A549 (cell line): ENCODE results near the gene TDRKH. TPM values are rescaled to one million over a fixed set of nuclear protein-coding genes. Genes with fewer than 3 reads are reported as not detected.

Experiments used
- ATAC-seq, 2 experiments: fragments of 200-7000 bp in 1 of 2; fragments of >200 bp in 1 of 2; cut with Nextera tagmentation in 1 of 2; cut with Tn5 transposase in 1 of 2; 3 replicates each; pipeline versions ENCODE4 v1.8.0 to v1.9.1; 2018 to 2020; ENCODE audit warnings: mild to moderate bottlenecking in 1 of 2, moderate library complexity in 1 of 2
- CTCF ChIA-PET: fragments of 300-600 bp; sonication (Branson Sonifier 250); formaldehyde crosslinking; extraction: SDS; loops from one replicate; lab custom pipeline; 2021; ENCODE audit warnings: antibody characterized with exemption, inconsistent platforms; lab: Yijun Ruan, JAX
- POLR2A ChIA-PET: fragments of 350-600 bp; formaldehyde crosslinking; extraction: SDS; loops from one replicate; lab custom pipeline; 2021; ENCODE audit warnings: antibody characterized with exemption, inconsistent platforms; lab: Yijun Ruan, JAX
- DNase-seq, 2 experiments: peaks; one replicate each; pipeline versions ENCODE4 v3.0.0 to v3.0.0-alpha.2; 2011 to 2016; ENCODE audit warnings: low read depth in 1 of 2, low spot score in 1 of 2
- FAIRE-seq: peaks from 2 replicates; lab custom pipeline; 2011; peaks lifted over from hg19 to GRCh38; lab: Jason Lieb, UNC
- H3K27ac ChIP-seq, 2 experiments: fragments of >200 bp; sonication (Bioruptor Twin); formaldehyde crosslinking; 3 replicates each; pipeline ENCODE4 v1.5.1; 2016 to 2017
- H3K4me1 ChIP-seq: fragments of >200 bp; sonication (Bioruptor Twin); formaldehyde crosslinking; 3 replicates; pipeline ENCODE4 v1.6.1; 2016
- H3K4me2 ChIP-seq: fragments of >200 bp; sonication (Bioruptor Twin); formaldehyde crosslinking; 3 replicates; pipeline ENCODE4 v1.6.1; 2016
- H3K4me3 ChIP-seq: fragments of >200 bp; sonication (Bioruptor Twin); formaldehyde crosslinking; 3 replicates; pipeline ENCODE4 v1.5.1; 2016
- H3K9me3 ChIP-seq: fragments of >200 bp; sonication (Bioruptor Twin); formaldehyde crosslinking; 3 replicates; pipeline ENCODE4 v1.6.1; 2016
- BHLHE40 ChIP-seq: IDR thresholded peaks from 2 replicates; pipeline ENCODE4 v1.6.1; 2012; ENCODE audit warnings: low read depth, low read length, inconsistent platforms
- CBX2 ChIP-seq: fragments of 200-600 bp; sonication (generic); IDR thresholded peaks from 2 replicates; pipeline ENCODE4 v1.6.1; 2016; ENCODE audit warnings: low read depth, mild to moderate bottlenecking, borderline replicate concordance
- EP300 ChIP-seq, 2 experiments: fragments of >200 bp; sonication (Bioruptor Twin); formaldehyde crosslinking; IDR thresholded peaks; 2 replicates in 1 of 2; 3 replicates in 1 of 2; pipeline ENCODE4 v1.6.1; 2016 to 2017
- ESRRA ChIP-seq: fragments of 150-350 bp; IDR thresholded peaks from 2 replicates; pipeline ENCODE4 v1.6.1; 2014; ENCODE audit warnings: mild to moderate bottlenecking, low read length, borderline replicate concordance
- FOSB ChIP-seq: fragments of 250-450 bp; sonication (Bioruptor Pico); IDR thresholded peaks from 2 replicates; pipeline ENCODE4 v1.5.0; 2020; ENCODE audit warnings: mild to moderate bottlenecking, moderate library complexity
- FOXS1 ChIP-seq: fragments of 250-450 bp; sonication (Bioruptor Pico); IDR thresholded peaks from 2 replicates; pipeline ENCODE4 v1.5.0; 2020; ENCODE audit warnings: mild to moderate bottlenecking, moderate library complexity
- HMGXB4 ChIP-seq: fragments of 250-450 bp; sonication (Bioruptor Pico); IDR thresholded peaks from 2 replicates; pipeline ENCODE4 v1.5.0; 2021; ENCODE audit warnings: mild to moderate bottlenecking, moderate library complexity, borderline replicate concordance
- HOXA7 ChIP-seq: fragments of 250-450 bp; sonication (Bioruptor Pico); IDR thresholded peaks from 2 replicates; pipeline ENCODE4 v1.5.0; 2020; ENCODE audit warnings: mild to moderate bottlenecking, moderate library complexity
- HOXB13 ChIP-seq: fragments of 250-450 bp; sonication (Bioruptor Pico); IDR thresholded peaks from 2 replicates; pipeline ENCODE4 v1.5.0; 2020; ENCODE audit warnings: low read depth, mild to moderate bottlenecking, moderate library complexity
- HOXB5 ChIP-seq: fragments of 250-450 bp; sonication (Bioruptor Pico); IDR thresholded peaks from 2 replicates; pipeline ENCODE4 v1.5.0; 2020; ENCODE audit warnings: mild to moderate bottlenecking, moderate library complexity
- KDM1A ChIP-seq: fragments of 200-600 bp; sonication (generic); IDR thresholded peaks from 2 replicates; pipeline ENCODE4 v1.6.1; 2016; ENCODE audit warnings: low read depth, mild to moderate bottlenecking
- KDM5A ChIP-seq: fragments of 200-600 bp; sonication (generic); IDR thresholded peaks from 2 replicates; pipeline ENCODE4 v1.6.1; 2016; ENCODE audit warnings: antibody characterized with exemption, mild to moderate bottlenecking
- MAFK ChIP-seq: fragments of 450-650 bp; IDR thresholded peaks from 2 replicates; pipeline ENCODE4 v1.6.1; 2014; ENCODE audit not compliant: partially characterized antibody
- MYC ChIP-seq: IDR thresholded peaks from 2 replicates; pipeline ENCODE4 v1.6.1; 2012; ENCODE audit warnings: mild to moderate bottlenecking, inconsistent platforms, low read length, improper control_type of control experiment, borderline replicate concordance
- NR3C1 ChIP-seq: fragments of >200 bp; sonication (Bioruptor Twin); formaldehyde crosslinking; IDR thresholded peaks from 3 replicates; pipeline ENCODE4 v1.6.1; 2017
- POLR2A ChIP-seq: IDR thresholded peaks from 2 replicates; pipeline ENCODE4 v1.6.1; 2012; ENCODE audit warnings: mild to moderate bottlenecking, low read length
- POLR2AphosphoS2 ChIP-seq: conservative IDR thresholded peaks from 2 replicates; pipeline ENCODE4 v1.6.1; 2012; ENCODE audit warnings: low read length, improper control_type of control experiment, inconsistent platforms
- RAD21 ChIP-seq, 2 experiments: fragments of >200 bp in 1 of 2; sonication (Bioruptor Twin) in 1 of 2; formaldehyde crosslinking in 1 of 2; IDR thresholded peaks in 1 of 2; conservative IDR thresholded peaks in 1 of 2; 2 replicates in 1 of 2; 3 replicates in 1 of 2; pipeline ENCODE4 v1.6.1; 2012 to 2018; ENCODE audit warnings: inconsistent platforms in 1 of 2
- RARB ChIP-seq: fragments of 250-450 bp; sonication (Bioruptor Pico); IDR thresholded peaks from 2 replicates; pipeline ENCODE4 v1.8.0; 2021; ENCODE audit warnings: mild to moderate bottlenecking, moderate library complexity
- RCOR1 ChIP-seq: fragments of 150-350 bp; IDR thresholded peaks from 2 replicates; pipeline ENCODE4 v1.6.1; 2014; ENCODE audit warnings: antibody characterized with exemption, low read length, low read depth
- RFX5 ChIP-seq: fragments of 450-650 bp; IDR thresholded peaks from 2 replicates; pipeline ENCODE4 v1.7.1; 2014; ENCODE audit warnings: antibody characterized with exemption, mild to moderate bottlenecking, moderate library complexity
- TFCP2L1 ChIP-seq: fragments of 250-450 bp; sonication (Bioruptor Pico); IDR thresholded peaks from 2 replicates; pipeline ENCODE4 v1.5.0; 2021; ENCODE audit warnings: mild to moderate bottlenecking
- TP53 ChIP-seq: fragments of 250-450 bp; sonication (Bioruptor Pico); IDR thresholded peaks from 2 replicates; pipeline ENCODE4 v1.5.0; 2021; ENCODE audit warnings: mild to moderate bottlenecking, moderate library complexity
- ZC3H11A ChIP-seq: fragments of 450-650 bp; IDR thresholded peaks from 2 replicates; pipeline ENCODE4 v1.6.1; 2014; ENCODE audit warnings: antibody characterized with exemption, mild to moderate bottlenecking
- ZFP36 ChIP-seq: fragments of 450-650 bp; IDR thresholded peaks from 2 replicates; pipeline ENCODE4 v1.6.1; 2014; ENCODE audit warnings: borderline replicate concordance; ENCODE audit not compliant: partially characterized antibody
- WGBS: methylation state at CpG from one replicate; pipeline ENCODE4 v1.1.6; 2017; ENCODE audit errors: missing lambda C conversion rate; 5-methylcytosine and 5-hydroxymethylcytosine counted together
- polyA plus RNA-seq, 4 experiments: library from polyadenylated mRNA; depleted of rRNA in 3 of 4; stranded (reverse); fragments of >200 nt; fragmentation: RNase III in 1 of 4; extraction: RNeasy Plus Mini Kit Qiagen cat#74134 plus additional on column Dnase treatment in 1 of 4; gene quantifications; 2 replicates in 3 of 4; 3 replicates in 1 of 4; pipeline ENCODE4 v1.2.3, GENCODE V29; 2011 to 2017
- TF ChIP-seq, protein P1 (sequence below): fragments of >200 bp; sonication (Bioruptor Twin); formaldehyde crosslinking; IDR thresholded peaks from 3 replicates; pipeline ENCODE4 v1.6.1; 2016
- TF ChIP-seq, protein P2 (sequence below): fragments of 150-350 bp; IDR thresholded peaks from 2 replicates; pipeline ENCODE4 v1.6.1; 2014; ENCODE audit warnings: low read depth, mild to moderate bottlenecking, low read length
- TF ChIP-seq, protein P3 (sequence below): fragments of 250-450 bp; sonication (Bioruptor Pico); IDR thresholded peaks from 2 replicates; pipeline ENCODE4 v1.5.0; 2020; ENCODE audit warnings: low read depth, mild to moderate bottlenecking, moderate library complexity
- TF ChIP-seq, protein P4 (sequence below): fragments of 450-650 bp; IDR thresholded peaks from 2 replicates; pipeline ENCODE4 v1.6.1; 2014; ENCODE audit warnings: antibody characterized with exemption
- TF ChIP-seq, protein P5 (sequence below): fragments of >200 bp; sonication (Bioruptor Twin); formaldehyde crosslinking; IDR thresholded peaks from 3 replicates; pipeline ENCODE4 v1.5.1; 2016
- TF ChIP-seq, protein P6 (sequence below): IDR thresholded peaks from 2 replicates; pipeline ENCODE4 v1.6.1; 2012; ENCODE audit warnings: low read depth, borderline replicate concordance

TDRKH gene
- polyA plus RNA-seq, 2 of the 4 experiments (the other 2 are of a cell fraction), result 7.7 to 8.8 TPM

GRCh38 chr1:151762941-151763921 is 27.1 kb downstream of the TDRKH start, which contains the start of gene MRPL9:
TSS of gene MRPL9 (minus strand) at chr1:151763496. CDS start at chr1:151763479, 17 bp downstream.
- peak within 1 kb of the TSS; percentile 94 for H3K4me2 ChIP-seq
- no peak for FAIRE-seq
- no peak for TF ChIP-seq EP300 (IDR thresholded peaks at IDR 0.05)
- no peak for TF ChIP-seq TP53
- TF ChIP-seq, protein P1, sequence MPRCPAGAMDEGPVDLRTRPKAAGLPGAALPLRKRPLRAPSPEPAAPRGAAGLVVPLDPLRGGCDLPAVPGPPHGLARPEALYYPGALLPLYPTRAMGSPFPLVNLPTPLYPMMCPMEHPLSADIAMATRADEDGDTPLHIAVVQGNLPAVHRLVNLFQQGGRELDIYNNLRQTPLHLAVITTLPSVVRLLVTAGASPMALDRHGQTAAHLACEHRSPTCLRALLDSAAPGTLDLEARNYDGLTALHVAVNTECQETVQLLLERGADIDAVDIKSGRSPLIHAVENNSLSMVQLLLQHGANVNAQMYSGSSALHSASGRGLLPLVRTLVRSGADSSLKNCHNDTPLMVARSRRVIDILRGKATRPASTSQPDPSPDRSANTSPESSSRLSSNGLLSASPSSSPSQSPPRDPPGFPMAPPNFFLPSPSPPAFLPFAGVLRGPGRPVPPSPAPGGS, result peak; percentile 26; the same call in 1 of the 3 replicates
- TF ChIP-seq ZFP36, result no peak
- TF ChIP-seq HMGXB4, result no peak
- no peak for TF ChIP-seq HOXB13 (CRISPR knock-in tag)
- TF ChIP-seq MAFK, result no peak
- TF ChIP-seq, protein P2, sequence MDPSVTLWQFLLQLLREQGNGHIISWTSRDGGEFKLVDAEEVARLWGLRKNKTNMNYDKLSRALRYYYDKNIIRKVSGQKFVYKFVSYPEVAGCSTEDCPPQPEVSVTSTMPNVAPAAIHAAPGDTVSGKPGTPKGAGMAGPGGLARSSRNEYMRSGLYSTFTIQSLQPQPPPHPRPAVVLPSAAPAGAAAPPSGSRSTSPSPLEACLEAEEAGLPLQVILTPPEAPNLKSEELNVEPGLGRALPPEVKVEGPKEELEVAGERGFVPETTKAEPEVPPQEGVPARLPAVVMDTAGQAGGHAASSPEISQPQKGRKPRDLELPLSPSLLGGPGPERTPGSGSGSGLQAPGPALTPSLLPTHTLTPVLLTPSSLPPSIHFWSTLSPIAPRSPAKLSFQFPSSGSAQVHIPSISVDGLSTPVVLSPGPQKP, result no peak
- TF ChIP-seq ESRRA, result no peak
- TF ChIP-seq RAD21 (conservative IDR thresholded peaks at IDR 0.05 in 1 of 2, IDR thresholded peaks at IDR 0.05 in 1 of 2), result peak in 1 of 2 experiments; percentile 23; a peak in 1 of 5 replicates
- TF ChIP-seq, protein P3, sequence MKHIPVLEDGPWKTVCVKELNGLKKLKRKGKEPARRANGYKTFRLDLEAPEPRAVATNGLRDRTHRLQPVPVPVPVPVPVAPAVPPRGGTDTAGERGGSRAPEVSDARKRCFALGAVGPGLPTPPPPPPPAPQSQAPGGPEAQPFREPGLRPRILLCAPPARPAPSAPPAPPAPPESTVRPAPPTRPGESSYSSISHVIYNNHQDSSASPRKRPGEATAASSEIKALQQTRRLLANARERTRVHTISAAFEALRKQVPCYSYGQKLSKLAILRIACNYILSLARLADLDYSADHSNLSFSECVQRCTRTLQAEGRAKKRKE (CRISPR knock-in tag), result no peak
- TF ChIP-seq NR3C1, result no peak
- TF ChIP-seq MYC, result no peak; the same call in 1 of the 2 replicates
- no peak for TF ChIP-seq RCOR1
- TF ChIP-seq KDM1A, result no peak
- no peak for TF ChIP-seq TFCP2L1 (CRISPR knock-in tag)
- TF ChIP-seq, protein P4, sequence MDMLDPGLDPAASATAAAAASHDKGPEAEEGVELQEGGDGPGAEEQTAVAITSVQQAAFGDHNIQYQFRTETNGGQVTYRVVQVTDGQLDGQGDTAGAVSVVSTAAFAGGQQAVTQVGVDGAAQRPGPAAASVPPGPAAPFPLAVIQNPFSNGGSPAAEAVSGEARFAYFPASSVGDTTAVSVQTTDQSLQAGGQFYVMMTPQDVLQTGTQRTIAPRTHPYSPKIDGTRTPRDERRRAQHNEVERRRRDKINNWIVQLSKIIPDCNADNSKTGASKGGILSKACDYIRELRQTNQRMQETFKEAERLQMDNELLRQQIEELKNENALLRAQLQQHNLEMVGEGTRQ, result no peak
- TF ChIP-seq CBX2, result no peak
- no peak for TF ChIP-seq BHLHE40
- no peak for TF ChIP-seq POLR2AphosphoS2
- TF ChIP-seq FOXS1 (CRISPR knock-in tag), result no peak
- TF ChIP-seq ZC3H11A, result no peak
- no peak for TF ChIP-seq HOXA7 (CRISPR knock-in tag)
- no peak for TF ChIP-seq HOXB5 (CRISPR knock-in tag)
- TF ChIP-seq FOSB, result no peak
- TF ChIP-seq POLR2A, result peak; percentile 65
- TF ChIP-seq KDM5A, result peak; percentile 98
- TF ChIP-seq, protein P5, sequence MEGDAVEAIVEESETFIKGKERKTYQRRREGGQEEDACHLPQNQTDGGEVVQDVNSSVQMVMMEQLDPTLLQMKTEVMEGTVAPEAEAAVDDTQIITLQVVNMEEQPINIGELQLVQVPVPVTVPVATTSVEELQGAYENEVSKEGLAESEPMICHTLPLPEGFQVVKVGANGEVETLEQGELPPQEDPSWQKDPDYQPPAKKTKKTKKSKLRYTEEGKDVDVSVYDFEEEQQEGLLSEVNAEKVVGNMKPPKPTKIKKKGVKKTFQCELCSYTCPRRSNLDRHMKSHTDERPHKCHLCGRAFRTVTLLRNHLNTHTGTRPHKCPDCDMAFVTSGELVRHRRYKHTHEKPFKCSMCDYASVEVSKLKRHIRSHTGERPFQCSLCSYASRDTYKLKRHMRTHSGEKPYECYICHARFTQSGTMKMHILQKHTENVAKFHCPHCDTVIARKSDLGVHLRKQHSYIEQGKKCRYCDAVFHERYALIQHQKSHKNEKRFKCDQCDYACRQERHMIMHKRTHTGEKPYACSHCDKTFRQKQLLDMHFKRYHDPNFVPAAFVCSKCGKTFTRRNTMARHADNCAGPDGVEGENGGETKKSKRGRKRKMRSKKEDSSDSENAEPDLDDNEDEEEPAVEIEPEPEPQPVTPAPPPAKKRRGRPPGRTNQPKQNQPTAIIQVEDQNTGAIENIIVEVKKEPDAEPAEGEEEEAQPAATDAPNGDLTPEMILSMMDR, result no peak
- TF ChIP-seq RARB (CRISPR knock-in tag), result no peak
- TF ChIP-seq, protein P6, sequence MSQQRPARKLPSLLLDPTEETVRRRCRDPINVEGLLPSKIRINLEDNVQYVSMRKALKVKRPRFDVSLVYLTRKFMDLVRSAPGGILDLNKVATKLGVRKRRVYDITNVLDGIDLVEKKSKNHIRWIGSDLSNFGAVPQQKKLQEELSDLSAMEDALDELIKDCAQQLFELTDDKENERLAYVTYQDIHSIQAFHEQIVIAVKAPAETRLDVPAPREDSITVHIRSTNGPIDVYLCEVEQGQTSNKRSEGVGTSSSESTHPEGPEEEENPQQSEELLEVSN, result 0 out of 2 replicates have a peak, but pooled peaks have one; percentile 17
- TF ChIP-seq RFX5, result no peak

More at GRCh38 chr1:151762941-151763921, 27.1 kb downstream of the TDRKH start, which contains the start of gene MRPL9:
- ChIA-PET CTCF (interaction anchor here (0.6 to 3.5 kb wide), 8 partner anchors 27 to 233 kb away, joined by 3 to 17 read pairs (median 4); partner anchors contain the start of gene TDRKH), POLR2A (interaction anchor here (0.5 to 1.1 kb wide), 8 partner anchors 25 to 383 kb away, joined by 3 to 12 read pairs (median 4); partner anchors contain the start of gene POGZ)
- Histone ChIP-seq H3K4me1 (peaks cover 12% of the 10 kb centered on the region), H3K9me3 (no peaks in the 10 kb centered on the region), H3K4me3 (peak within 1 kb of the TSS; percentile 81), H3K27ac (peak within 1 kb of the TSS; percentile 93 to 95)
- peak; percentile 98 to 100 for ATAC-seq
- WGBS, result under 1% methylated on average over 41 of the region's 68 CpGs
- DNase-seq, result peak; percentile 79 to 92
